Astrocyte of the cerebellum (primary cell): ENCODE data around the gene NRROS.

Source experiments
- DNase-seq: peaks from one replicate; pipeline ENCODE4 v3.0.0-alpha.2; 2011; ENCODE audit warnings: low read depth
- H3K4me3 ChIP-seq: 2 replicates; pipeline ENCODE4 v1.5.1; 2011; ENCODE audit warnings: mild to moderate bottlenecking, low read depth, low read length, moderate library complexity
- CTCF ChIP-seq: IDR thresholded peaks from 2 replicates; pipeline ENCODE4 v1.5.1; 2012; ENCODE audit warnings: low read length, low read depth, moderate library complexity, mild to moderate bottlenecking; ENCODE audit errors: missing control alignments
- in situ Hi-C: cut with HindIII; loops from 2 replicates; pipeline ENCODE4 v1.10.0; 2017; ENCODE audit warnings: low sequenced_read_pairs

The NRROS gene

DNA sequence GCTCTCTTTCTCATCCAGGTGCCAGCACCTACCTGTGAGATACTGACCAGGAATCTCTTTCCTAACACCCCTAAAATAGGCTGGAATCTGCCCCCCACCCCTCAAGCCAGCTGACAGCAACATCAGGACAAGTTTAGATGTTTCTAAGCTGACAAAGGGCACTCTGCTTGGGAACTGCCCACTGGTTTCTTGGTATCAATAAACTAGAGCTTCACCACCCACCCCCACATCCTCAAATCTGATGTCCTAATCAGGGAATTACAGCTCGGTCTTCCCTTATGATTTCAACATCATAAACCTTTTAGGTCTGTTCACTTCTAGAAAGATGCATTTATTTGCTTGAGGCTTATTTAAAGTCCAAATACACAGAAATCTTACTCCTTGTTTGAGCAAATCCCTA, 37.9 kb downstream of the NRROS start:
- H3K4me3 ChIP-seq, result no peak overlapping the region
- DNase-seq, result no peak
- no peak for TF ChIP-seq CTCF
- in situ Hi-C loops, result no loop called here

- in situ Hi-C loops, result no loop called here
- no peak overlapping the region for H3K4me3 ChIP-seq
- TF ChIP-seq CTCF, result no peak
- no peak for DNase-seq
These were observed 38.4 kb downstream of the NRROS start for GRCh38 chr3:196677931-196678330.

DNA sequence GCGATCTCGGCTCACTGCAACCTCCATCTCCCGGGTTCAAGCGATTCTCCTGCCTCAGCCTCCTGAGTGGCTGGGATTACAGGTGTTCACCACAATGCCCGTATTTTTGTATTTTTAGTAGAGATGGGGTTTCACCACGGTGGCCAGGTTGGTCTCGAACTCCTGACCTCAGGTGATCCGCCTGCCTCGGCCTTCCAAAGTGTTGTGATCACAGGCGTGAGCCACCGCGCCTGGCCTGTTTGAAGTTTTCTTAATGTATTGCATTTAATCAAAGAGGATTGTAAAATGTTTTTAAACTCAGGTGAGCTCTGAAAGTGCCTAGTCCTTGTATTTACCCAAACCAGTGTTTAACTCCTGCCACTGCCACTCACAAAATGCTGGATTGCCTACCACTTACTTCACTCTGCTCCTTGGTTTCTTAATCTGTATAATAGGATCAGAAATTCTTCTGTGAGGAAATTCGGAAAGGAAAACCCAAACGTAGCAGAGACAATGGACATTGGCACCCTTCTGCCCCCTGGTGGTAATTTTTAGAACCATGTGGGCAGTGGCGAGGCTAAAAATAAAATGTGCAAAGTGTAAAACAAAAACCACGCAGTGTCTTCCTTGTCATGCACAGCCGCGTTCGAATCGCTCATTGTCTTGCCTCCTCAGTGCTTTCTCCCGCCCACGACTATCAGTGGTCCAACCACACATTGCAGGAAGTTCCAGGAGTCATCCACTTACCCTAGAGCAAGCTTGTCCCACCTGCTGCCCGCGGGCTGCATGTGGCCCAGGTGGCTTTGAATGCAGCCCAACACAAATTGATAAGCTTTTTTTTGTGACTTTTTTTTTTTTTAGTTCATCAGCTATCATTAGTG, 45.3 kb downstream of the NRROS start:
- H3K4me3 ChIP-seq, result no peak overlapping the region

GRCh38 chr3:196686436-196686835, 46.9 kb downstream of the NRROS start:
- in situ Hi-C loops, result loop anchor here (5.0 kb wide), 1 partner anchor 79 kb away; no protein-coding TSS in a partner anchor
- no peak for DNase-seq
- no peak for TF ChIP-seq CTCF
- no peak overlapping the region for H3K4me3 ChIP-seq

More for the DNA sequence above, 45.3 kb downstream of the NRROS start:
- in situ Hi-C loops, result loop anchor here (5.0 kb wide), 1 partner anchor 77 kb away; no protein-coding TSS in a partner anchor
- DNase-seq, result no peak
- peak; percentile 83 for TF ChIP-seq CTCF

DNA sequence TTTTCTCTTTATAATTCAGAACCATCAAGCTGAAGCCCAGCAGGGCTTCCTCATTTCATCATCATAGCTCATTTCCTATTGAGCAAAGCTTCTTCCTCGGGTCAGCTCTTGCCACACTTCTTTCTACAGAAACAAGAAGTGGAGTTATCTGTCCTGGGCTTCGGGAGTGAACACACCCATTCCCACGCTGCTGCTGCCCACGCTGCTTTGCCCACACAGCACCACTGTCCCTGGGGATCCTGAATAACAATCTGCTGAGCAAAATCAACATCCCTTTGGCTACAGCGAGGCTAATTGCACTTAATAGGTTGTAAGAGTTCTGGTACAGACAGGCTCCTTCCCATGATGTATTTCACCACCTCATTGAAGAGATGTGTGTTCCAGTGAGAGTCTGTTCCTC, 48.9 kb downstream of the NRROS start:
- no peak for TF ChIP-seq CTCF
- no peak for DNase-seq
- no peak overlapping the region for H3K4me3 ChIP-seq
- in situ Hi-C loops, result loop anchor here (5.0 kb wide), 1 partner anchor 81 kb away; no protein-coding TSS in a partner anchor

DNA sequence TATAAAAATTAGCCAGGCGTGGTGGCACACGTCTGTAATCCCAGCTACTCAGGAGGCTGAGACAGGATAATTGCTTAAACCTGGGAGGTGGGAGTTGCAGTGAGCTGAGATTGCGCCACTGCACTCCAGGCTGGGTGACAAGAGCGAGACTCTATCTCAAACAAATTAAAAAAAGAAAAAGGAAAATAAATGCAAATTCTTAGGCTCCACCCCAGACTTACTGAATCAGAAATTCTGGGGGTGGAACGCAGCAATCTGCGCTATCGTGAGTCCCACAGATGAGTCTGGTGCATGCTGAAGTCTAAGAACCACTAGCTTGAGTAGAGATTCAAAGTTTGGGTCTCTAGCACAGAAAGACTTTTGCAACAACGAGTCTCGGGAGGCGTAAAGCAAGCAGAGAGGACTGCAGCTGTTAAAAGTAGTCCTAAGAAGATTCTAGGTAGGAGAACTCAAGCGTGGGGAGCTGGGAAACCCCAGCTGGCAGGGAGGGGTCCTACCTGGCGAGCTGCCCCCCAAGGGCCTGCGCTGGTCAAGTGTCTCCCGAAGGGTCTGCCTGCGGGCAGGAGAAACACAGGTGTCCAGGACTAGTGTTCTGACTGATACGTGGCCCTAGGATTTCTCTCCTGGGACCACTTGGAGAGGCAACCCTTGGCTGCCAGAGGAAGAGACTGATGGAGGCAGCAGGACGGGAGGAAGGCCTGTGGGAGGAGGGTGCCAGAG, 50.6 kb downstream of the NRROS start:
- DNase-seq, result no peak
- H3K4me3 ChIP-seq, result no peak overlapping the region
- in situ Hi-C loops, result loop anchor here (5.0 to 10.0 kb wide), 3 partner anchors 55 to 175 kb away; partner anchors contain the start of genes NRROS and SENP5
- no peak for TF ChIP-seq CTCF
